GM19455 (cell line): ENCODE results near the gene SCLY.

Source experiments
- ATAC-seq: cut with Tn5 transposase; IDR thresholded peaks from one replicate; pipeline ENCODE4 v1.9.1; 2021; ENCODE audit not compliant: unreplicated experiment

SCLY gene

DNA sequence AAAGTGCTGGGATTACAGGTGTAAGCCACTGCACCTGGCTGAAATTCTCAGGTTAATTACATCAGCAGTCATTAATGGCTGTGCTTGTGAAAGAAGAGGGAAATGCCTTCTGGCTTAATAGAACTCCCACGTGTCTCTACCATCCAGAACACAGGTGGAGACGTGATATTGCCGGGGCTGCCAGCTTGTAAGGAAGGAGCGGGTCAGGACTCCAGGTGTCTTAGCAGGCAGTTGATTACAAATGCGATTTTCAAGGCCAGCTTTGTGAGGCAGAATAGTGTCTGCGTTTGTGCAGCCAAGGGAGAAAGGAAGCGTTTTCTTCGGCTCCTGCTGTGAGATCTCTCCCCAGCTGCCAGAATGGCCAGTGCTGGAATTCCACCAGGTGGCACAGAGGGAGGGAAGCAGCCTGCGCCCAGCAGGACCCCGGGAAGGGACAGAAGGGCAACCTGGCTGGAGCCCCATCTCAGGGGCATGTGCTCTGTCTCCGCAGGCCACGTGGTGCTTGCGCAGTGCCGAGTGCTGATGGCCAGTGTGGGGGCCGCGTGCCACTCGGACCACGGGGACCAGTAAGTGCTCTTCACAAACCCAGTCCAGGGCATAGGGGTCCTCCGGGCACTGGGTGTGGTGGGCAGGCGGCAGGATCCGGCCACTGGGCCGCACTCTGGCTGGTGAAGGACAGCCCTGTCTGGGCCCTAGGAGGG lies 35.7 kb downstream of the SCLY start:
- no peak for ATAC-seq

DNA sequence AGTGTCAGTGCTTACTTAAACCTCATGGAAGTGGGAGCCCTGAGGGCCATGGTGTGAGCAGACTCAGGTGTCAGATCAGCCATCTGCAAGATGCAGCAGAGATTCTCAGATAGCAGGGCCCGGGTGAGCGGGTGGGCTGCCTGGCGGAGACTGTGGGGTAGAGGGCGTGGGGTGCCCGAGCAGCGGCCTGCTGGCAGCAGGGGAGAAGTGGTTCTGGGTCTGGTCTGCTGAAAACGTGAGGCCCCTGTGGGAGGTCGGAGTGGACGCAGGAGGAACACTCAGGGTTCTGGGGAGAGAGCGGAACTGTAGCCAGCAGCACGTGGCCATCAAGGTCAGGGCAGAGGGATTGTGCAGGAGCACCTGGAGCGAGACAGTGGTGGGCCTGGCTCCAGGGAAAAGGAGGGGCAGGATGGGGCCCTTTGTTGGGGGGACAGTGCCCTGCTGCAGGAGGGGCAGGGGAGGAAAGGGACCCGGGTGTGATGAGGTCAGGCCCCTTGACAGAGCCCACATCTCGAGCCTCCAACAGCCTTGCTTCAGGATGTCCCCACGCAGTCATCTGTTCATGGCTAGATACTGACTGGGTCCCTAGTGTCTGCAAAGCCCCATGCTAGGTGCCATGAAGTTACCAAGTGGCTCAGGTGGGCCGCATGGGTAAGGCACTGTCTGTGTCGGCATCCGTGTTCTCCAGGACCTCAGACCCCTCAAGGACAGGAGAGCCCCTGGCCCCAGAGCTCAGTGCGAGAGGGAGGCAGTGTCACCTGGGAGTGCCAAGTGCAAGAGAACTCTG lies 36.6 kb downstream of the SCLY start:
- ATAC-seq: no peak

DNA sequence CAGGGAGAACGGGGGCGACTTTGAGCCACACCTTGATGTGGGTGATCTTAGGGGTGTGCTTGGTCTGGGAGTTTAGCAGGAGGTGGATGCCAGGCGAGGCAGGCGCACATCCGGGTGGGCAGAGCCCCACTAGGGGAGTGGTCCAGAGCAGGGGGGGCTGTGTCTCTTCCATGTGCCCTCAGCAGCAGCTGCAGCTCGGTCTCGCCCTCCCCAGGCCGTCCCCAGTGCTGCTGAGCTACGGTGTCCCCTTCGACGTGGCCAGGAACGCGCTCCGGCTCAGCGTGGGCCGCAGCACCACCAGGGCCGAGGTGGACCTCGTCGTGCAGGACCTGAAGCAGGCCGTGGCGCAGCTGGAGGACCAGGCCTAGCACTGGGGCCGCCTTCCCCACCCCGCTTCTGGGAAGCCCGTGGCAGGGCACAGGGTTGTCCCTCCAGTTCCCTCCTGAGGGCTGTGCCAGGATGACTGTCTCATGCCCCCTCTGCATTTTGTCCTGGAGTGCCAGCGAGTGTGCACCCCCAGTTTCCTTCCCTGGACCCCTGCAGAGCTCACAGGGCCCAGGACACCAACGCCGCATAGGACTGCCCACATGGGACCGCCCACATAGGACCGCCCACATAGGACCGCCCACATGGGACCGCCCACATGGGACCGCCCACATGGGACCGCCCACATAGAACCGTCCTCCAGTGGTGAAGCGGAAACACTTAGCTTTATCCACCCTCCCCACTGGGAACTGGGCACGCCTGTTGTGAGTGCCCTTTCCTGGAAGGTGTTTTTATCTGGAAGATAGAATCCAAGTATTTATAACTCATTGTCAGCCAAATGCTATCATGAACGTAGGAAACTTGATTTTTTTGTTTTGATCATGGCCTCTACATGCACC lies 37.4 kb downstream of the SCLY start:
- peak; percentile 69 for ATAC-seq

DNA sequence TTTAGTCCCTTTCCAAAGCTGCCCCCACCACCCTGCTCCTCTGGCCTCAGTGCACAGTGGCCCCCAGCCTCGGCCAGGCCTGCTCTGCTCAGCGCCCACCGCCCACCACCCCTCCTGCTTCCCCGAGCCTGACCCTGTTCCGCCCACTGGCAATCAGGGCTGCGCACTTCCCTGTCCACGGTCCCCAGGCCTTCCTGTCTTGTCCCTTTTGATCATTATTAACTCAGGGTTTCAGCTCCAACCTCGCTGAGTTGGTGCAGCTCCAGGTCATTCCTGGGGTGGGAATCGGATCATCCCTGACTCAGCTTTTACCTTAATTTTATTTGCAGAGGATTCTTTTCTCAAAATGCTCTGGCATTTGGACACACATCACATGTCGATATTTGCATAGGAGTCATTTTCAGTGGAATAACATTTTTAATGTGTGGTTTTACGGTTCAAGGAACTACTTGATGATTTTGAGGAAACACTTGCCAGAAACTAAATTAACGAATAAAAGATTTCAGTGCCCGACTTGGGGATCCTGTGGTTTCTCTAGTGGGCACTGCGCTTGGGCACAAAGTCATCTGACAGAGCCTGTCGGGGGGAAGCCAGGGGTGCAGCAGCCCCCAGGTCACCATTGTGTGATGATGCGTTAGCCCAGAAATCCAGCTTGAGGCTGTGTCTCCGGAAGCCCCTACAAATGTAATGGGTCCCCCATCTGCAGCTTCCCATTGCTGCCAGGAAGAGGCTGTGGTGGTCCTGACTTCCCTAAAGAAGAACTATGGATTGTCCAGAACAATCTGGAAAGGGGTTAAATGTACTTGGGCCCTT lies 38.3 kb downstream of the SCLY start:
- ATAC-seq: peak; percentile 23

DNA sequence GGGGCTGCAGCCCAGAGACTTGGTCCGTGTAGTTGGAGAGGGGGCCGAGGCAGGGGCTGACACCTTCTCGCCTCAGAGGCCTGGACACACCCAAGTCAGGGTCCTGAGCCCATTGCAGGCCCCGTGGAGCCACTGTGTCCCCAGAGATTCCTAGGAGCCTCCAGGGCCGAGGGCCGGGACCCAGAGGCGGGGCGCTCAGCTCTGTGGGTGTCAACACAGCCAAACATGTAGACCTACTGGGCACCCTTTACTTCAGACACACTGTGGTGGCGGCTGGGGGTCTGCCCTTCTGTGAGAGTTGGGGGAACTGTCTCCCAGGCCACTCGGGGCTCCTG lies 38.9 kb downstream of the SCLY start:
- no peak for ATAC-seq

DNA sequence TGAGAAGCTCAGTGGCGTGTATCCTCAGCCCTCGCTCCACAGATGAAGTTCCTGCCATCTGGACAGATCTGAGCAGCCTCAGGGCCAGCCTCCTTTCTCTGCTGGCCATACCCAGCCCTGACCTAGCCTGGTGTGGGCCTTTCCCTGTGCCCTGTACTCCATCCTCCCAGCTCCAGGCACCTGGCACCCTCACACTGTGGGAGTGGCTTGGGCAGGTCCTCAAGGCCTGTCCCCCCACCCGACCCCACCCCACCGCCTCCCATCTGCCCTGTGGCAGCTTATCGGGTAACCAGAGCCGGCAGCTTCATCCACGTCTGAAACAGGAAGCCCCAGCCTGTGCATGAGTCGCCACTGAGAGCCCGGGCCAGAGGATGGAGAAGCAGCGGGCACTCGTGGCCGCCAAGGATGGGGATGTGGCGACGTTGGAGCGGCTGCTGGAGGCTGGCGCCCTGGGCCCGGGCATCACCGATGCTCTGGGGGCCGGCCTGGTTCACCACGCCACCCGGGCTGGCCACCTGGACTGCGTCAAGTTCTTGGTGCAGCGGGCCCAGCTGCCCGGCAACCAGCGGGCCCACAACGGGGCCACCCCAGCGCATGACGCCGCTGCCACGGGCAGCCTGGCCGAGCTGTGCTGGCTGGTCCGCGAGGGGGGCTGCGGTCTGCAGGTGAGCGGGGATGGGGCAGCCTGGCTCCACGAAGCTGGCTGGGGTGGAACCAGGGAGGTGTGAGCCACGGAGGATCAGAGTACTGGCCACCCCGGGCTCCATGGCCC lies 39.4 kb downstream of the SCLY start, which contains the start of gene ESPNL:
Gene ESPNL, plus strand, starts transcription at position 292 of the 772 bp plus-strand sequence. Its CDS starts 80 bp downstream, at position 372.
- ATAC-seq: no peak

DNA sequence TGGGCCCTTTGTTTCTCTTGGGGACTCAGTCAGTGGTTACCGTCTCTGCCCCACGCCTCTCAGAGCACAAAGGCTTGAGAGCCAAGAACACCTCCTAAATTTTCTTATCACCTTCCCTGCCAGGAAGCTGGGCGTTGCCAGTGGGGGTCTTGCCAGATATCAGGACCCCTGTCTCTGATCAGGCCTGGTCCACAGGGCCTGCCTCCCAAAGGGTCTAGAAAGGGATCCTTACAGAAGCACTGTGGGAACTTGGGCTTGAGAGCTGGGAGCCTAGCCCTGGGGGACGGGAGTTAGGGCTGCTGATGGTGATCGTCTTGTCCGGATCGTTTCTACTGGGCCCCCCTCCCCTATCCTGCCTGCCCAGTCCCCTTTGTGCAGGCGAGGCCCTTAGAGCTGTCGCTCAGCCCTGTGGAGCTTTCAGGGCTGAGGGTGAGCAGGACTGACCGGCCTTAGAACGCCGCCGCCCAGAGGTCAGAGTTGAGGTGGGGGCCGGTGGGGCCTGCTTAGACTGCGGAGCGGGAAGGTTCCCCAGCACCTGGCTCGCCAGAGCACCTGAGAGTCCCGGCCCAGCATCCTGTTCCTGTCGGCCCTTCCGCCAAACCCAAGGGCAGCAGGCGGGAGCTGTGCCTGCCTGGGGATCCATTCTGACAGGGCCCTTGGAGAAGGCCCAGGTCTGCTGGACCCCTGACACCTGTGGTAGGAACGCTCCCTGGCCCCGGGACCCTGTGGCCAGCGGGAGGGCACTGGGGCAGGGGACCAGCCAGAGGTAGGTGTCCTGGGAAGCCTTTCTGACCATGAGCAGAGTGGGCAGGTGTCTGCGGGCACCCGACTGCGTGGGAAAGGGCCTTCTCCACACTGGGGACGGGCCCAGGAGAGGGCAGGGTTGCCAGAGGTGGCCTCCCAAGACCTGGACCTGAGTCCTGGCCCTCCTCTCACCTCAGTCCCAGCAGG lies 40.3 kb downstream of the SCLY start:
- no peak for ATAC-seq

DNA sequence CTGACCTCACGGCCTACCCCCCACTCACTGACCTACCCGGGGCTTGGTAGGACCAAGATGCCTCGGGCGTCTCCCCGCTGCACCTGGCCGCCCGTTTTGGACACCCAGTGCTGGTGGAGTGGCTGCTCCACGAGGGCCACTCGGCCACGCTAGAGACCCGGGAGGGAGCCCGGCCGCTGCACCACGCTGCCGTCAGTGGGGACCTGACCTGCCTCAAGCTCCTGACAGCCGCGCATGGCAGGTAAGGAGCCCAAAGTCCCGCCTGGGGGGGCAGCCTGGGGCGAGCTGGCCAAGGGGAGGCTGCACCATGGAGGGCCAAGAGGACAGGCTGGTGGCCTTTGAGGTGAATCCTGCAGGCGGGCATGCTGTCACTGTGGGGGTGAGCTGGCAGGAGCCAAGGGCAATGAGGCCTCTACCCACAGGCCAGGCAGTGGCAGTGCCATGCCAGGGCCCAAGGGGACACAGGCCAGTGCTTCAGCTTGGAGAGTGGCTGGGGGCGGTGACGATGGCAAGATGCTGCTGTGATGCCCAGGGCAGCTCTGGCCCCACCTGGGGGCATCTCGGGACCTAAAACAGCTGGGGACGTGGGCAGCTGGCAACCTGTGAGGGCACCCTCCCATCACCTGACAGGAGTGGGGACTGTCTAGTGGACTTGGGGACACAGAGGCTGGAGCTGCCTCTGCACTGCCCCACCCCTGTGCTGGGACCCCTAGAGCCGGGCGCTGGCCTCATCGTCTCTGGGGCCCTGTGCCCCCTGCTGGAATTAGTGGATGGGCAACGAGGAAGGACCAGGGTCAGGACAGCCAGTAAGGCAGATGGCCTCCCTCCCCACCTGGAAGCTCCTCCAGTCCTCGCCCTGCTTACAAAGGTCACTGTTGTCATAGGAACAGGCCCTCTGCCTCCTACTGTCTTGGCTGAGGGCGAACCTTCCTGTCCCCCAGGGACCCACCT lies 41.4 kb downstream of the SCLY start:
- ATAC-seq: no peak

DNA sequence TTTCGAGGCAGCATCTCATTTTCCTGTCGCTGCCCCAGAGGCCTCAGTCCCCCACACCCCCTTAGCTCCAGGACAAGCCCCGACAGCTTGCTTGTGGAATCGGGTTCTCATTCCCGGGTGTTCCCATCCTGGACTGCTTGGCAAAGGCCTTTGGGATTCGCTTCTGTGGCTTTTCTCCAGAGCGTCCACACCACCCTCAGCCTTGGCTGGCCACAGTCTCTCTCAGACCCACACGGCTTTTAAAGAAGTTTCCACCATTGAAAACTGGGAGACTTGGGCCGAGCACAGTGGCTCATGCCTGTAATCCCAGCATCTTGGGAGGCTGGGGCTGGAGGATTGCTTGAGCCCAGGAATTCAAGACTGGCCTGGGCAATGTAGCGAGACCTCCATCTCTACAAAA lies 42.1 kb downstream of the SCLY start:
- ATAC-seq: no peak

DNA sequence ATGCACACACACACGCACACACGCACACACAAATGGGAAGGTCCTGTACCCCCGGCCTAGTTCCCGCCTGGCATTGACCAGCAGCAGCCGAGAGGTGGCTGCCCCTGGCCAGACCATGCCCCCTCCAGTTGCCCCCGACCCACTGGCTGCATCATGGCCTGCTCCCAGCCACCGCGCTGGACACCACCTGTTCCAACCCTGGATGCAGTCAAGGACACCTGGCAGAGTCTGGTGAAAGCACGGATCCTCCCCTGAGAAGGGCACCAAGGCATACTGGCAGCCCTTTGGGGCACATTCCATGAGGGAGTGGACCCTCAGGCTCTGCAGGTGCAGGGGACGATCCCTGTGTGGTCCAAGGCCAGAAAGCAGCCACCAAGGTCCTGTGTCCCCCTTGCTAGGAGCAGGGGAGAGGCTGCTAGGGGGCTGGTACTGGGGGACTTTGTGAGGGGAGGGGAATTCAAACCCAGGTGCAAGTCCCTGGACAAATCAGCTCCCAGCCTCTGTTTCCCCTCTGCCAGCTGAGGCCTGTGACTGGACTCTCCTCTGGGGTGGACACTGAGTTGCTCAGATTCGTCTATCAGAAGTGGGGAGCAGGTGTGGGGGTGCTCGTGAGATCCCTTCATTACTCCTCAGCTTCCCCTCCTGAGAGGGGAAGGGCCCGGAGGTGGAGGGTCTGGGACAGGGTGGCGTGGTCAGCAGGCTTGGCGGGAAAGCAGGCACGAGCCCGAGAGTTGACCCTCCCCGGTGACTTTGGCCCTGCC lies 42.8 kb downstream of the SCLY start:
- no peak for ATAC-seq

DNA sequence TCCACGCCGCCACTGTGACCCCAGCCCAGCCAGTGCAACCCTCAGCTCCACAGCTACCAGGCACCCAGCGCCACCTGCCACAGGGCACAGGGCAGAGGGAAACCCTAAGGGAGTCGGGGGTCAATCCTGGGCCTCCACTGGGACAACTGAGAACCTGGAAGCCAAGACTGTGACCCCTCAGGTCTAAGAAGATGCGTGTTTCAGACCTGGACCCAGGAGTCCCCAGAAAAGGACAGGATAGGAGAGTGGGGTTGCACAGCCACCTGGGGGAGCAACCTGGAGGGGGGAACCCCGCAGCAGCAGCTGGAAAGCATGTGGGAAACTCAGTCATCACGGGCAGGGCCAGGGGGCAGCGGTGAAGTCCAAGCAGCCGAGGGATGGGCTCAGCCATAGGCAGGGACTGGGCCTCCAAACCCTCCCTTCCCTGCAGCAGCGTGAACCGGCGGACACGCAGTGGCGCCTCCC lies 43.5 kb downstream of the SCLY start:
- no peak for ATAC-seq

DNA sequence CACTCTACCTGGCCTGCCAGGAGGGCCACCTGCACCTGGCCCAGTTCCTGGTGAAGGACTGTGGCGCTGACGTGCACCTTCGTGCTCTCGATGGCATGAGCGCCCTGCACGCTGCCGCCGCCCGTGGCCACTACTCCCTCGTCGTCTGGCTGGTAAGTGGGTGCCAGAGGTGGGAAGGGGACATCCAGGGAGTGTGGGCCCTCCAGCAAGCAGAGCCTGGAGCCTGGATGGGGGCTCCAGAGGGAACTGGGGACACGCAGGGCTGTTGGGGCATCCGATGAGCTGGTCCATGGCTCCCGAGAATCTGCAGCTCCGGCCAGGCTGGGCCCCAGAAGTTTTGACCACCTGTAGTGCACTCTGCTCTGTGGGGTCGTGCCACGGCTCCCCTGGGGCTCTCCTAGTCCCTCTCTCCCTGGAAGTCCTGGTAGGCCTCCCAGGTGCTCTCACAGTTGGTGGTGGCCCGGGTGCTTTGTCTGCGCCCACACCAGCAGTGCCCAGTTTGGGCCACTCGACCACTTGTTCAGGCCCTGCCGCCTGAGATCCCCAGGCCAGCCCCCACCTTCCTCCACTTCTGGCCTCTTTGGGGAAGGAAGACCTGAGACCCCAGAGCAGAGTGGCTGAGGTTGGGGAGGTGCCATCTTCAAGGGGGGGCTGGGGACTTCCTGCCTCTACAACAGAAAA lies 44.0 kb downstream of the SCLY start:
- ATAC-seq: no peak

DNA sequence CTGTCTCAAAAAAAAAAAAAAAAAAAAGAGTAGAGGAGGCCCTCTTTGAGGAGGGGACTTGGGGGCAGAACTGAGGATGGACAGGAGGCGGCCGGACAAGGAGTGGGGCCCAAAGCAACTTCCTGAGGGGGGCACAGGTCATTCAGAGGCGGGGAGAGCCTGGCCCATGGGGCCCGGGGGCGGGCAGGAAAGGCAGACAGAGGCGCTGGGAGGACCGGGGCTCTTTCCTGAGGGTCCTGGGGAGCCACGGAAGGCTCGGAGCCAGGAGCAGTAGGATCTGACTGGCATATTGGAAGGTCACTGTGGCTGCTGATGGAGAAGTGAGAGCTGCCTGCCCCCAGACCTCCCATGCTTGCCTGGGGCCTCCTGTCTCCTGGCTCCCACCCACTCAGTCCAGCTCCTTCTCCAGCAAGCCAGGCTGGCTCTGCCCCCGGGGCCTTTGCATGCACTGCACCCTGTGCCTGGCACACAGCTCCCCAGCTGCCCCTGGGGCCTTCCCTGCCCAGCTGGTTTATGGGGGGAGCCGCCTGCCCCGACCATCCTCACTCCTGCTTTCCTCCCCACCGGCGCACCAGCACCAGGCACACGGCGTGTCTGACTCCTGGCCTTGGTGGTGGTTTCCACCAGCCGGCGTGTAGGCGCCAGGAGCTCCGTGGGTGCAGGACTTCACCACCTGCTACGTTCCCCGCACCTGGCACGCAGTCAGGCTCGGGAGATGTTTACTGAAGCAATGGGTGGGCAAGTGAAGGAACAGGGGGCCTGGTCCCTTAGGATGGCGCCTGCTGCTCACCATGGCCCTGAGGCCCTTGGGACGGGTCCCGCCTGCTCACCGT lies 44.9 kb downstream of the SCLY start:
- no peak for ATAC-seq

DNA sequence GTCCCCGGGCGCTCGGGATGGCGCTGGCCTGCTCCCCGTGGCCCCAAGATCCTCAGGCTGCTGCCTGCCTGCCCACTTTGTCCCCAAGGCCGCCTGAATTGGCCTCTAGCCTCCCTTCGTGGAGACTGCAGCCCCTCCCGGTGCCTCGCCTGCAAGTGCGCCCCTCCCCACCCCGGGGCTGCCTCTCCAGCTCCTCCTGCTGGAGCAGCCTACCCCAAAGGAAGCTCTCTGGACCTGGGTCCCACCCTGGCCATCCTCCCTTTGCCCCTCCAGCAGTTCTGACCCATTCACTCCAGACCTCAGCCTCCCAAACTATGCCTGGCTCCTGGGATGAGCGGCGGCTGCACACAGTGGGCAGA lies 45.5 kb downstream of the SCLY start:
- no peak for ATAC-seq

DNA sequence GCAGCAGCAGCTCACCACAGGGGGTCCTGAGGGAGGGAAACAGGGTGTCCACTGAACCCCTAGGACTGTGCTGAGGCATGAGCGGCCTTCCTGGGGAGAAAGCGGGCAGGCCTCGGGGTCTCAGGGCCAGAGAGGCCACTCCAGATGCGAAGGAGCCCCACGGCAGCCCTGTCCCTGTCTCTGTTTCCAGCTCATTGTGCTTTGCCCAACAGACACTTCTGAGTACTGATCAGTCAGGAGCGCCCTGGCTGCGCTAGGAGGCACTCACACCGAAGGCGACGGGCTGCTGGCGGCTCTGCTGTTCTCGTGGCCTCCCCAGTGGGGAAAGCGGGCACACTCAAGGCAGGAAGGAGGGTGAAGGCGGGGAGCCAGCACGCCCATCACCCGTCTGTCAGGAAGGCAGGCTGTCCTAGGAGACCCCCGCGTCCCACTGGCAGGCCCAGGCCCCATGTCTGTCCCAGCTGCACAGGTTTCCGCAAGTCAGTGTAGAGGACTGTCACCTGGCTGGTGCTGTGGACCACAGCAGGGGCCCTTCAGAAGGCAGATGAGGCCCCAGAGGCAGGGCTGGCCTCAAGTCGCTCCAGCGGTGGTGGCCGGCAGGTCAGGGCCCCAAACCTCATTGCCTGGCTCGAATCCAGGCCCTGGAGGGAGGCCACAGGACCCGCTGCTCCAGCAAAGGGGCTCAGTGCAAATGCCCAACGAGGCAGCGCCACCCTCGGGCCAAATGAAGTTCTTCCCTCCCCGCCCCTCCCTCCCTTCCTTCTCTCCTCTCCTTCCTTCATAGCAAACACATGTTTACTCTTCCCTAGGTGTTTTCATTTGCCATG lies 46.1 kb downstream of the SCLY start:
- ATAC-seq: peak; percentile 27
